ENCODE results near the gene GIMAP2.
A peak's percentile ranks its signal among the peaks of the same experiment; 100 is the strongest.

The GIMAP2 gene

DNA sequence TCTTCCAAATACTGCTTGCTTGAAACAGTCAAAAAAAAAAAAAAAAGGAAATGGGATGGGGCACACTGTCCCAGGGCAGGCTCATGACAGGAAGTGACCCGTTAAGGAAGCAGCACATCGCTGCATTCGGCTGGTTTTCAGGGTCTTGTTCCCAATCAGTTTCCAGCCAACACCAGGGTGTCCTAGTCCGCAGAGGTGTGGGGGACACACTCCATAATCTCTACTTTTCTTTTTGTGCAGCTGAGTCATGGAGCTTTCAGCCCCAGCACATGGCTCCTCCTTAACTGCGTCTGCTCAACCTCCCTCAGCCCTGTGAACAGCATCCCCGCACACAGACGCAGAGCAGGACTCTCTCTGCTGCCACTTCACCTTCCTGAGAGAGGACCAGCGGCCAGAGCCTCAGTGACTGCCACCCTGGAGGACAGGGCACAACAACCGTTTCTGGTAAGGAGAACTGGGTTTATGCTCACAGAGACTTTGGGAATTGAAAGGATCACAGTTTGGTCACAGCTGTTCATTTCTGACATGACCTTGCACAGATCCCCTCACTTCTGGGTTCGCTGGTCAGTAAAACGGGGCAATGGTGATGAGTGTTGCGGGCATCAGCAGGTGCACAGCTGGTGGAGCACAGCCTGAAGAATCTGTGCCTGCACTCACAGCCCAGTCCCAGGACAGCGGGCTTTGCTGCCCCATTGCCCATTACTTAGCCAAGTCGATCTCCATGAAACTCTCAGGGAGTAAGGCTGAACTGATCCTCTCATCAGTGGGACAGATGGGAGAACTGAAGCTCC, 52.0 kb downstream of the GIMAP2 start, which contains the start of gene GIMAP5:
TSS of gene GIMAP5 (plus strand) at position 154 of the 791 bp plus-strand sequence. CDS start 3,467 bp downstream, outside the sequence.
- no peaks in the 10 kb centered on the region for H3K4me1 ChIP-seq
- peak within 1 kb of the TSS; percentile 36 to 42 for H3K4me3 ChIP-seq
- TF ChIP-seq, protein P1, sequence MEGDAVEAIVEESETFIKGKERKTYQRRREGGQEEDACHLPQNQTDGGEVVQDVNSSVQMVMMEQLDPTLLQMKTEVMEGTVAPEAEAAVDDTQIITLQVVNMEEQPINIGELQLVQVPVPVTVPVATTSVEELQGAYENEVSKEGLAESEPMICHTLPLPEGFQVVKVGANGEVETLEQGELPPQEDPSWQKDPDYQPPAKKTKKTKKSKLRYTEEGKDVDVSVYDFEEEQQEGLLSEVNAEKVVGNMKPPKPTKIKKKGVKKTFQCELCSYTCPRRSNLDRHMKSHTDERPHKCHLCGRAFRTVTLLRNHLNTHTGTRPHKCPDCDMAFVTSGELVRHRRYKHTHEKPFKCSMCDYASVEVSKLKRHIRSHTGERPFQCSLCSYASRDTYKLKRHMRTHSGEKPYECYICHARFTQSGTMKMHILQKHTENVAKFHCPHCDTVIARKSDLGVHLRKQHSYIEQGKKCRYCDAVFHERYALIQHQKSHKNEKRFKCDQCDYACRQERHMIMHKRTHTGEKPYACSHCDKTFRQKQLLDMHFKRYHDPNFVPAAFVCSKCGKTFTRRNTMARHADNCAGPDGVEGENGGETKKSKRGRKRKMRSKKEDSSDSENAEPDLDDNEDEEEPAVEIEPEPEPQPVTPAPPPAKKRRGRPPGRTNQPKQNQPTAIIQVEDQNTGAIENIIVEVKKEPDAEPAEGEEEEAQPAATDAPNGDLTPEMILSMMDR (IDR thresholded peaks at IDR 0.05): no peak
- intact Hi-C loops (cut with DNase I; ENCODE audit: low total_unique reads): no loop called here
- peaks cover 0 to 8% (median 0%) of the 10 kb centered on the region in 3 donors for H3K36me3 ChIP-seq
- no peaks in the 10 kb centered on the region for H3K27me3 ChIP-seq
- peak in 1 of 2 donors; percentile 38 for DNase-seq
- H3K9me3 ChIP-seq: no peaks in the 10 kb centered on the region
- H3K27ac ChIP-seq: peak within 1 kb of the TSS in 1 of 2 donors; percentile 28

DNA sequence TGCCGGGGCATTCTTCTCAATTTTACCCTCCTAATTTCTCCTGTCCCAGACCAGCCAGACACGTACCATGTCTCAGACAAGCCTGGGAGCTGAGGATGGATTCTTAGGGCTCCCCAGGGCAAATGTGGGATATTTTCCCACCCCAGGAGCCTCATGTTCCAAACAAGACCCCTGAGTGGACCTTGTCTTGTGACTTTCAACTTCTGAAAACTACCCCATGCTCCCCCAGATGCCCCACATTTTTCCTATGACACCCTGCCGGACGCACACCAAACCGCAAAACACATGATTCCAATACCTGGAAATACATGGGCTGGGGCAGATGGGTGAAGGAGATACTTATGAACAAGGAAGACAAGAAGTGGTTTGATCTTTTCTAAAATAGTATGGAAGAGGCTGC, 52.6 kb downstream of the GIMAP2 start:
- Histone ChIP-seq H3K9me3 (no peaks in the 10 kb centered on the region), H3K27me3 (no peaks in the 10 kb centered on the region), H3K36me3 (peaks cover 0 to 10% (median 0%) of the 10 kb centered on the region in 3 donors), H3K4me1 (no peaks in the 10 kb centered on the region), H3K4me3 (peak overlapping the region; percentile 36 to 42), H3K27ac (peak overlapping the region in 1 of 2 donors; percentile 28)
- intact Hi-C loops (cut with DNase I; ENCODE audit: low total_unique reads): no loop called here
- DNase-seq: no peak
- TF ChIP-seq, protein P1 (IDR thresholded peaks at IDR 0.05): no peak

DNA sequence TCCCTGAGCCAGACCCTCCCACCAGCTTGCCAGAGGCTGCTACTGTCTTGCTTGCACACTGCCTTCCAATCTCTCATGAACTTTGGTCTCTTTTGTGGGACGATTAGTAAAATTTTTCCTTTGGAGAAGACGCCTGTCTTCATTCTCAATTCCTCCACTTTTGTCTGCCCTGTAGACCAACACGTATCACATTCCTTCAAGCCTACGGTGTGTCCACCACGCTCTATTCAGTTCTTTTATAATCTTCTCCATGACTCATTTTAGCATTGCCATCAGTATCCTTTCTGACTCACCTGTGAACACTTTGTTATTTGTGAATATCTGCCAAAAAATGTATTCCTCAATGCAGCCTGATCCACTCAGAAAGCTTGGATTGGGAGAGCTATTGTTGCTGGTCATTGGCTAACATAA, 53.1 kb downstream of the GIMAP2 start:
- H3K4me1 ChIP-seq: no peaks in the 10 kb centered on the region
- TF ChIP-seq, protein P1 (IDR thresholded peaks at IDR 0.05): no peak
- intact Hi-C loops (cut with DNase I; ENCODE audit: low total_unique reads): no loop called here
- H3K27me3 ChIP-seq: no peaks in the 10 kb centered on the region
- H3K27ac ChIP-seq: no peak overlapping the region
- DNase-seq: no peak
- peak overlapping the region; percentile 36 to 42 for H3K4me3 ChIP-seq
- H3K36me3 ChIP-seq: peaks cover 0 to 11% (median 0%) of the 10 kb centered on the region in 3 donors
- no peaks in the 10 kb centered on the region for H3K9me3 ChIP-seq

DNA sequence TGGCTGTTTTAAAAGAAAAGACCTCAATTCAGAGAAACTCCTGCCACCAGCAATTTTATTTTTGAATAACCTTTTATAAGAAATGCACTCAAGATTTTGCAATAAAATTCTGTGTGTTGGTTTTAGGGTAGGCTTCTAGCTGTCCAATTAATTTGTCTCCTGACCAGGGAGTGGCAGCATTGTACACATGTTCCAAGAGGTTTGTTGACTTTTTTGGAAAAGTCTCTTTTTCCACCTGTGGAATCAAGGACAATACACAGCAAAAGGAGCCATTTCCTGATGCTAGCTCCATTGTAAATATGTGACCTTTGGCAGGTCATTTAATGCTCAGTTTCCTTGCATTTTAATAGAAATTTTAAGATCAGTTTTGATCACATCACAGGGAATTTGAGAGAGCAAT, 53.5 kb downstream of the GIMAP2 start:
- DNase-seq: no peak
- H3K4me3 ChIP-seq: peak overlapping the region; percentile 36 to 42

DNA sequence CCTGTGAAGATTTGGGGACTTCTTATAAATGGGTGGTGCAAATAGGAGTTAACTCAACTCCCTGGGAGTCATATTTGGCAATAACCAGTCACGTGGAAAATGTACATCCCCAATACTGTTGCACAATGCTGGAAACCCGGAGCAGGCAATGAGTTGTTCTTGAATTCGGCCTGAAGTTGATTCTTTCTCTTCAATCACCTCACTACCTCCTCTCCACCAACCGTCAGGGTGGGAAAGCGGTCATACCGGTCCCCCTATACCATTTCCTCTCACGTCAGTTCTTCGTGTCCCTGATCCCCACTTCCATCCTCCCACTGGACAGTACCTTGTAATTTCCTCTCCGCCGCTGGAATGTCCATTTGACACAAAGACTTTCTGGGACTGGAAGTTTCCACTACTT, 54.5 kb downstream of the GIMAP2 start:
- H3K36me3 ChIP-seq: peaks cover 0 to 11% (median 0%) of the 10 kb centered on the region in 3 donors
- no peaks in the 10 kb centered on the region for H3K9me3 ChIP-seq
- H3K27ac ChIP-seq: no peak overlapping the region
- intact Hi-C loops (cut with DNase I; ENCODE audit: low total_unique reads): no loop called here
- DNase-seq: no peak
- H3K4me1 ChIP-seq: no peaks in the 10 kb centered on the region
- H3K4me3 ChIP-seq: peak overlapping the region; percentile 36 to 42
- H3K27me3 ChIP-seq: no peaks in the 10 kb centered on the region
- TF ChIP-seq, protein P1 (IDR thresholded peaks at IDR 0.05): no peak

More for the DNA sequence above, 53.5 kb downstream of the GIMAP2 start:
- intact Hi-C loops (cut with DNase I; ENCODE audit: low total_unique reads): no loop called here
- TF ChIP-seq, protein P1 (IDR thresholded peaks at IDR 0.05): no peak
- no peaks in the 10 kb centered on the region for H3K4me1 ChIP-seq
- no peaks in the 10 kb centered on the region for H3K27me3 ChIP-seq
- H3K27ac ChIP-seq: no peak overlapping the region
- no peaks in the 10 kb centered on the region for H3K9me3 ChIP-seq
- H3K36me3 ChIP-seq: peaks cover 0 to 11% (median 0%) of the 10 kb centered on the region in 3 donors
